Stimulated activated CD4-positive, alpha-beta T cell treated with anti-CD3 and anti-CD28 coated beads, TNF-alpha, amount 100 ng/mL, for 48 hours (primary cell): Measurements from ENCODE around the gene GZF1.

Experiments used
- DNase-seq, 3 donors: peaks; one replicate each; pipeline ENCODE4 v3.0.0-alpha.2; 2020; ENCODE audit warnings: low read depth in 3 of 3

The GZF1 gene

GRCh38 chr20:23369072-23369823, 7.3 kb downstream of the GZF1 start:
- DNase-seq = no peak

GRCh38 chr20:23370274-23370673, 8.3 kb downstream of the GZF1 start:
- no peak for DNase-seq

GRCh38 chr20:23370873-23371272, 8.9 kb downstream of the GZF1 start:
- DNase-seq = no peak

- DNase-seq = no peak
Measured at GRCh38 chr20:23371496-23371895, 9.5 kb downstream of the GZF1 start.

GRCh38 chr20:23374441-23374840, 12.5 kb downstream of the GZF1 start:
- DNase-seq = no peak

GRCh38 chr20:23375827-23376226, 13.8 kb downstream of the GZF1 start:
- DNase-seq = no peak

GRCh38 chr20:23379772-23380171, 17.8 kb downstream of the GZF1 start:
- DNase-seq = no peak

- DNase-seq = no peak
Measured at GRCh38 chr20:23381876-23382275, 19.9 kb downstream of the GZF1 start.

- DNase-seq = no peak
Measured at GRCh38 chr20:23386304-23387117, 24.5 kb downstream of the GZF1 start.

- no peak for DNase-seq
Measured at GRCh38 chr20:23387118-23387443, 25.1 kb downstream of the GZF1 start.

- DNase-seq = no peak
Measured at GRCh38 chr20:23390091-23390774, 28.3 kb downstream of the GZF1 start.

- no peak for DNase-seq
Measured at GRCh38 chr20:23391707-23392310, 29.8 kb downstream of the GZF1 start.

- DNase-seq = no peak
Measured at GRCh38 chr20:23393996-23394775, 32.2 kb downstream of the GZF1 start.

- no peak for DNase-seq
Measured at GRCh38 chr20:23396950-23397627, 35.1 kb downstream of the GZF1 start.

- DNase-seq = no peak
Measured at GRCh38 chr20:23397961-23398360, 36.0 kb downstream of the GZF1 start.

GRCh38 chr20:23399568-23400241, 37.7 kb downstream of the GZF1 start:
- no peak for DNase-seq

- DNase-seq = no peak
Measured at GRCh38 chr20:23401051-23401450, 39.1 kb downstream of the GZF1 start.

- DNase-seq = no peak
Measured at GRCh38 chr20:23403751-23404150, 41.8 kb downstream of the GZF1 start.

GRCh38 chr20:23404196-23404595, 42.2 kb downstream of the GZF1 start:
- DNase-seq = no peak

- no peak for DNase-seq
Measured at GRCh38 chr20:23406880-23407279, 44.9 kb downstream of the GZF1 start.
